ENCODE data around the gene UCHL5.
"Not testable (repeated sequence)": the region's sequence is repeated elsewhere in the genome, so short reads cannot be mapped to it uniquely, and the experiment has no call there.

Gene UCHL5

GRCh38 chr1:193062698-193063463 is 3.7 kb upstream of the UCHL5 start:
- DNase-seq, result no peak

GRCh38 chr1:193060938-193061337 is 1.8 kb upstream of the UCHL5 start:
- no peak for DNase-seq

- DNase-seq, result no peak
These were observed 1.2 kb upstream of the UCHL5 start for GRCh38 chr1:193060406-193060805.

- no peak for DNase-seq
These were observed 899 bp upstream of the UCHL5 start for GRCh38 chr1:193060115-193060403.

- peak; percentile 62 for DNase-seq
These were observed 455 bp downstream of the UCHL5 start for GRCh38 chr1:193058529-193059281.

GRCh38 chr1:193054169-193054675 is 4.9 kb downstream of the UCHL5 start:
- no peak for DNase-seq

GRCh38 chr1:193048913-193049312 is 10.2 kb downstream of the UCHL5 start:
- DNase-seq, result not testable (repeated sequence)

- DNase-seq, result no peak
These were observed 16.1 kb downstream of the UCHL5 start for GRCh38 chr1:193042766-193043691.

- no peak for DNase-seq
These were observed 19.1 kb downstream of the UCHL5 start for GRCh38 chr1:193040011-193040410.

GRCh38 chr1:193036337-193037047 is 22.7 kb downstream of the UCHL5 start:
- DNase-seq, result no peak

- no peak for DNase-seq
These were observed 25.6 kb downstream of the UCHL5 start for GRCh38 chr1:193033610-193034009.

- DNase-seq, result not testable (repeated sequence)
These were observed 26.3 kb downstream of the UCHL5 start for GRCh38 chr1:193032643-193033427.

GRCh38 chr1:193031431-193031830 is 27.7 kb downstream of the UCHL5 start:
- DNase-seq, result peak; percentile 5

- no peak for DNase-seq
These were observed 28.9 kb downstream of the UCHL5 start for GRCh38 chr1:193030280-193030679.

GRCh38 chr1:193025218-193025617 is 33.9 kb downstream of the UCHL5 start:
- no peak for DNase-seq

- DNase-seq, result peak; percentile 57
These were observed 39.6 kb downstream of the UCHL5 start for GRCh38 chr1:193019442-193020026.

GRCh38 chr1:193016788-193017187 is 42.4 kb downstream of the UCHL5 start:
- no peak for DNase-seq

GRCh38 chr1:193014400-193014799 is 44.8 kb downstream of the UCHL5 start:
- DNase-seq, result no peak

GRCh38 chr1:193013707-193014106 is 45.5 kb downstream of the UCHL5 start:
- no peak for DNase-seq

- DNase-seq, result no peak
These were observed 46.2 kb downstream of the UCHL5 start for GRCh38 chr1:193013005-193013404.

- no peak for DNase-seq
These were observed 47.8 kb downstream of the UCHL5 start for GRCh38 chr1:193011406-193011805.
